Lower lobe of right lung (tissue), 2 donors: ENCODE data around the gene NANOS2. TPM values are rescaled to one million over a fixed set of nuclear protein-coding genes. Genes with fewer than 3 reads are reported as not detected.

Experiments
- ATAC-seq, 2 donors: fragments of 200-7000 bp; cut with Tn5 transposase; one replicate each; pipeline ENCODE4 v1.9.1; 2020 to 2022; ENCODE audit warnings: mild to moderate bottlenecking in 2 of 2, moderate library complexity in 2 of 2
- DNase-seq: peaks from one replicate; pipeline ENCODE4 v3.0.0-alpha.2; 2020
- H3K27ac ChIP-seq: fragments of 200-600 bp; one replicate; pipeline ENCODE4 v1.8.0; 2022
- H3K27me3 ChIP-seq: fragments of 200-600 bp; one replicate; pipeline ENCODE4 v1.8.0; 2022; ENCODE audit warnings: low read depth
- H3K36me3 ChIP-seq: fragments of 200-600 bp; one replicate; pipeline ENCODE4 v1.8.0; 2022; ENCODE audit warnings: mild to moderate bottlenecking
- H3K4me1 ChIP-seq: fragments of 200-600 bp; one replicate; pipeline ENCODE4 v1.8.0; 2022
- H3K4me3 ChIP-seq: fragments of 200-600 bp; one replicate; pipeline ENCODE4 v1.8.0; 2022; ENCODE audit warnings: mild to moderate bottlenecking
- H3K9me3 ChIP-seq: fragments of 200-600 bp; one replicate; pipeline ENCODE4 v1.8.0; 2022
- intact Hi-C: fragments of 100-400 bp; cut with DNase I; formaldehyde crosslinking; loops from one replicate; pipeline ENCODE4 v1.11.0; 2022
- total RNA-seq: library from RNA; stranded (reverse); fragmentation: NEBNext Ultra II Directional; extraction: Animal tissue kit (Norgen Biotek cat#: 25700); gene quantifications from one replicate; pipeline ENCODE4 v1.2.1, GENCODE V29; 2021
- TF ChIP-seq, protein P1 (sequence below): fragments of 200-600 bp; IDR thresholded peaks from one replicate; pipeline ENCODE4 v1.8.0; 2022; ENCODE audit warnings: antibody characterized with exemption, mild to moderate bottlenecking
- donor health status: DM: no; HTN: yes; CAD: no; lungs with severe emphysema.

Gene NANOS2
- total RNA-seq, 1 donor from 2014 or later, result not detected

DNA sequence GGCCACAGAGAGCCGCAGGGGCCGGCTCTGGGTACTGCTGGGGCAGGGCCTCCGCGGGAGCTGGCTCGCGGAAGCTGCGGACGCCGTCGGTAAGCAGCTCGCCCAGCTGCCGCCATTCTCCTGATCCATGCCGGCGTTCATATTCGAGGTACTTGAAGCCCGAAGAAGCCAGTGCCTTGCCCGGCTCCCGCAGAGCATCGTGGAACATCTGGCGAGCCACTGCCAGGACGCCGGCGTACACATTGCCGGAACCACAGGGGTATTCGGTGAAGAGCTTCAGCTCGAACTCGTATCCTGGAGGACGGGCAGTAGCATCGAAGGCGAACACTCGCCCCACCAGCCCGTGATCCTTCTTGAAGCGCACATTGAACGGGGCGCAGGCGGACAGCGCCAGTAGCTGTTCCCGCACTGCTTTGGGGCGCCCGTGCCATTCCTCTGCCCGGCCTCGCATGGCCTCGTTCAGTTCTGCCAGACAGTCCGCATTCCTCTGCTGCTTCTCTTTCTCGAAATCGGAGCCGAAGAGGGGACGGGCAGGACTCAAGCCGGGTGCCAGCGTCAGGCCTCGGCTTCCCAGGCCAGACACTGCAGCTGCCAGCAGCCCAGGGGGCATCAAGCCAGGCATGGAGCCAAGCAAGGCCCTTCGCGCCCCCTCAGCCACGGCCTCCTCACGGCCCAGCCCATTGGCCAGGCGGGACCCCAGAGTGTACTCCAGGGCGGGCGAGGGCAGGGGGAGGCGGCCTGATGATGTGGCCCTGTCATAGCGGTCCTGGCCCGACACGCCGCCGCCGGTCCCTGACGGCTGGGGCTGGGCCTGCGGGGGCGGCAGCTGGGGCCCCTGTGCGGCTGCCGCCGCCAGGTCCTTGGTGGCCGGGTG, 29.7 kb downstream of the NANOS2 start:
- no peaks in the 10 kb centered on the region for H3K27me3 ChIP-seq
- no peaks in the 10 kb centered on the region for H3K9me3 ChIP-seq
- DNase-seq (no peak), ATAC-seq (no peak)
- intact Hi-C loops, result no loop called here
- TF ChIP-seq, protein P1, sequence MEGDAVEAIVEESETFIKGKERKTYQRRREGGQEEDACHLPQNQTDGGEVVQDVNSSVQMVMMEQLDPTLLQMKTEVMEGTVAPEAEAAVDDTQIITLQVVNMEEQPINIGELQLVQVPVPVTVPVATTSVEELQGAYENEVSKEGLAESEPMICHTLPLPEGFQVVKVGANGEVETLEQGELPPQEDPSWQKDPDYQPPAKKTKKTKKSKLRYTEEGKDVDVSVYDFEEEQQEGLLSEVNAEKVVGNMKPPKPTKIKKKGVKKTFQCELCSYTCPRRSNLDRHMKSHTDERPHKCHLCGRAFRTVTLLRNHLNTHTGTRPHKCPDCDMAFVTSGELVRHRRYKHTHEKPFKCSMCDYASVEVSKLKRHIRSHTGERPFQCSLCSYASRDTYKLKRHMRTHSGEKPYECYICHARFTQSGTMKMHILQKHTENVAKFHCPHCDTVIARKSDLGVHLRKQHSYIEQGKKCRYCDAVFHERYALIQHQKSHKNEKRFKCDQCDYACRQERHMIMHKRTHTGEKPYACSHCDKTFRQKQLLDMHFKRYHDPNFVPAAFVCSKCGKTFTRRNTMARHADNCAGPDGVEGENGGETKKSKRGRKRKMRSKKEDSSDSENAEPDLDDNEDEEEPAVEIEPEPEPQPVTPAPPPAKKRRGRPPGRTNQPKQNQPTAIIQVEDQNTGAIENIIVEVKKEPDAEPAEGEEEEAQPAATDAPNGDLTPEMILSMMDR, result no peak
- peak overlapping the region; percentile 92 for H3K4me3 ChIP-seq
- H3K27ac ChIP-seq, result peak overlapping the region; percentile 90
- peaks cover 47% of the 10 kb centered on the region for H3K4me1 ChIP-seq
- H3K36me3 ChIP-seq, result peaks cover 10% of the 10 kb centered on the region

DNA sequence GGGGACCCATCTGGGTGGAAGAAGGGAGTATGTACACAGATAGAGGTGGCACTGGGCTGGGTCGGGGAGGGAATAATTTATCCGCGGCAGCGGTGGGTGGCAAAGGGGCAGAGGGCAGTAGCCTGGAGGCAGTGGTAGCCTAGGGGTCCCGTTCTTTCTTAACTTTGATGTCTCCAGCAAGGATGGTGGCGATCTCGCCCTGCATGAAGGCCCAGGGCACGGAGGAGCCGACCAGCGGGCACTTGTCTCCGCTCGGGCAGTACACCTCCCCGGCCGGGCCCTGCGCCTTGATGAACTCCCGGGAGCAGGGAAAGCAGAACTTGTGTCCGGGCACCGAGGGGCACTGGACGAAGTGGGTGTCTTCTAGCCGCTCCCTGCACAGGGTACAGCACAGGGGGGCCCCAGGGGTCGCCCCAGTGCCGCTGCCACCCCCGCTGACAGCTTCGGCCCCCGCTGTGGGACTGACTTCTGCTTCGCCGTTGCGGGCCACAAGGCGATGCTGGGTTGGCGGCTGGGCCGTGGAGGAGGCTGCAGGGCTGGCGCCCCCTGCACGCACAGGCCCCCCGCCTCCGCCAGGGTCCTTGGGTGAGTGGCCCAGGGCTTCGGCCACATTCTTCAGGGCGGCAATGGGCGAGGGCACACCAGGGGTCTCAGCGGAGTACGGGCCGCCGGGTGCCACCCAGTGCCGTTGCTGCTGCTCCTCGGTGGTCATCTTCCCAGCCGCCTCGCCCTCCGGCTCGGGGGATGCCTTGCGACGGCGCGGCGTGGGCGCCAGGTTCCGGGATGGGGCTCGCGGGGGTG, 30.5 kb downstream of the NANOS2 start:
- H3K27ac ChIP-seq, result no peak overlapping the region
- peak overlapping the region; percentile 92 for H3K4me3 ChIP-seq
- intact Hi-C loops, result no loop called here
- H3K4me1 ChIP-seq, result peaks cover 47% of the 10 kb centered on the region
- ATAC-seq (no peak), DNase-seq (no peak)
- peaks cover 10% of the 10 kb centered on the region for H3K36me3 ChIP-seq
- no peaks in the 10 kb centered on the region for H3K27me3 ChIP-seq
- TF ChIP-seq, protein P1, result no peak
- H3K9me3 ChIP-seq, result no peaks in the 10 kb centered on the region

DNA sequence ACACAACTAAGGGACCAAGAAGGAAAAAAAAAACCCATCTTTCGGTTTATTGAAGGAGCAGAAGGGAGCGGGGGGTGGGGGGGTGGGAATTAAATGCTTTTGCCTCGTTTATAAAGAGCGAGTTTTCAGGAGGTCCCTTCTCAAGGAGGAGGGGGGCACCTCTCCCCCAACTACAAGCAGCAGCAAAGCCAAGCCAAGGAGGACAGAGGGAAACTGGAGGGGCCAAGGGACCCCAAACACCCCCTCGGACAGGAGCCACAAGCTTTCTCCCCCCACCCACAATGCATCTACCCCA, 31.0 kb downstream of the NANOS2 start:
- peaks cover 47% of the 10 kb centered on the region for H3K4me1 ChIP-seq
- intact Hi-C loops, result no loop called here
- H3K36me3 ChIP-seq, result peaks cover 10% of the 10 kb centered on the region
- no peak for DNase-seq
- TF ChIP-seq, protein P1, result no peak
- H3K9me3 ChIP-seq, result no peaks in the 10 kb centered on the region
- no peak for ATAC-seq
- no peak overlapping the region for H3K27ac ChIP-seq
- peak overlapping the region; percentile 41 for H3K4me3 ChIP-seq
- no peaks in the 10 kb centered on the region for H3K27me3 ChIP-seq

DNA sequence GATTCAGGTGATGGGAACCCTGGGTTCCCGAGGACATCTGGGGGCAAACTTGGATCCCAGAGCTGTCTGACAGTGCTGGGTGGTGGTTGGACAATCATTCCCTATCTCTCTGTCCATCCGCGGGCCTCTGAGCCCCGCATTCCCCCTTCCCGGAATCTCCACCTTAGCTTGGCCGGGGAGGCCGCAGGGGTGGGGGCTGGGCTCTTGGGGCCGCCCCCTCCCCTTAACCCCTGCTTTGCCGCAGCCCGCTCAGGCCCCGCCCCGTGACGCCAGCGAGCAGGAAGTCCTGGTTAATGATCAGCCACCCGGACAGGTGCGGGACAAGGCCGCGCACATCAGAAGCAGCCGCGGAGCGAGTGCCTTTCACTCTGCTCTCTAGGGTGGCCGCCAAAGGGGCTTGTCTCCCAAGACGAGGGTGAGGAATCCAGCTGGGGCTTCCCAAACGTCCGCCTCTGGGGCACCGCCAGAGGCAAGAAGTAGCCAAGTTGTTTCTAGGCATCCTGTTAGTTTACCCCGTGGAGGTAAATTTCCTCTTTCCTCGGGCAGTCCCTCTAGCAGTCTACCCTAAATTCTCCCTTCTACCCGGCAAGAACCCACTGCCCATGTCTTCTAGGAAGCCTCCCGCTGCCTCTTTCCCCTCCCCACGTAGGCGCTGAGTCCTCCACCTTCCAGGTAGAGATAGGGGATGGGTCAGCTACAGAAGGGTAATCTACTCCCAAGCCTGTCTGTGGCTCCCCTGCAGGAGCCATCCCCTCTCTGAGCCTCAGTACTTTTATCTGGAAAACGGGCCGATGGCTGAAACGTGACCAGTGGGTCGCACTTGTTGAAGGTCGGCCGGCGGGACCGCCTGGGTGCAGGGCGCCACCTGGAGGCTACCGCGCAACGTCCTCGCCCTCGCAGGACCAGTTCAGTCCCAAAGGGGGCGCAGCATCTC, 31.7 kb downstream of the NANOS2 start:
- Histone ChIP-seq H3K4me1 (peaks cover 47% of the 10 kb centered on the region), H3K9me3 (no peaks in the 10 kb centered on the region), H3K4me3 (peak overlapping the region; percentile 41), H3K36me3 (peaks cover 10% of the 10 kb centered on the region), H3K27me3 (no peaks in the 10 kb centered on the region), H3K27ac (peak overlapping the region; percentile 63)
- TF ChIP-seq, protein P1, result peak; percentile 90
- intact Hi-C loops, result no loop called here
- ATAC-seq (peak; percentile 54 to 80), DNase-seq (peak; percentile 90)
